Epithelial cell of prostate (primary cell): Measurements from ENCODE around the gene REX1BD.

Experiments
- DNase-seq: peaks from one replicate; pipeline ENCODE4 v3.0.0-alpha.2; 2011; ENCODE audit warnings: low read depth, low spot score
- H3K27ac ChIP-seq: fragments of 450-650 bp; 2 replicates; pipeline ENCODE4 v1.5.1; 2017; ENCODE audit warnings: mild to moderate bottlenecking

The REX1BD gene

DNA sequence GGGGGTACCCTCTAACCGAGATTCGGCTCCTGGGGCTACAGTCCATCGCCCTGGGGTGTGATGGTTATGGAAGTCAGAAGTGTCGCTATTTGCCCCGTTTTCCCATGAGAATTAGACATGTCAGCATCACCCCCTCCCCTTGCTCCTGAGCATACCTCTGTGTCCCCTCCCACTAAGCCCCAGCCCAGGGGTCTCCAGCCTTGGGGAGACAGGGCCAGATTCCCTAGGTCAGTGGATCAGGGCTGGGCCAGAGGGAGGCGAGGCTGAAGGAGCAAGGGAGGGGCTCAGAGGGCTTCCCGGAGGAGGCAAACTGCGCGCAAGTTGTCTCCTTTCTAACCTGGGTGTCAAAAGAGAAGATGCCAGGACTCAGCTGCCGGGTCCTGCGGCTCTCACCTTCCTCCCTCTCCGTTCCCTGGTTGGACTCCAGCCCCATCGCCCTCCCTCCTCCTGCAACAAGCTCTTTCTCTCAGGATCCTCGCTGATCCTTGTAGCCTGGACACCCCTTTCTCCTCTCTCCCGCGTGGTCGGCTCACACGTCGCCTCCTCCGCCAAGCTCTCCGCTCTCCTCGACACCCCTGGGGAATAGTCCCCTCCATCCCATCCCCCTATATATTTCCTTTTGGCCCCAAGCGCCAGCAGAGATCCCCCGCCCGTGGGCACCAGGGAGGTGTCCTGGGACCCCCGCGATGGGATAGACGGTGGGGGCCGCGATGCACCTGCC, 23.6 kb downstream of the REX1BD start:
- H3K27ac ChIP-seq, result no peak overlapping the region

DNA sequence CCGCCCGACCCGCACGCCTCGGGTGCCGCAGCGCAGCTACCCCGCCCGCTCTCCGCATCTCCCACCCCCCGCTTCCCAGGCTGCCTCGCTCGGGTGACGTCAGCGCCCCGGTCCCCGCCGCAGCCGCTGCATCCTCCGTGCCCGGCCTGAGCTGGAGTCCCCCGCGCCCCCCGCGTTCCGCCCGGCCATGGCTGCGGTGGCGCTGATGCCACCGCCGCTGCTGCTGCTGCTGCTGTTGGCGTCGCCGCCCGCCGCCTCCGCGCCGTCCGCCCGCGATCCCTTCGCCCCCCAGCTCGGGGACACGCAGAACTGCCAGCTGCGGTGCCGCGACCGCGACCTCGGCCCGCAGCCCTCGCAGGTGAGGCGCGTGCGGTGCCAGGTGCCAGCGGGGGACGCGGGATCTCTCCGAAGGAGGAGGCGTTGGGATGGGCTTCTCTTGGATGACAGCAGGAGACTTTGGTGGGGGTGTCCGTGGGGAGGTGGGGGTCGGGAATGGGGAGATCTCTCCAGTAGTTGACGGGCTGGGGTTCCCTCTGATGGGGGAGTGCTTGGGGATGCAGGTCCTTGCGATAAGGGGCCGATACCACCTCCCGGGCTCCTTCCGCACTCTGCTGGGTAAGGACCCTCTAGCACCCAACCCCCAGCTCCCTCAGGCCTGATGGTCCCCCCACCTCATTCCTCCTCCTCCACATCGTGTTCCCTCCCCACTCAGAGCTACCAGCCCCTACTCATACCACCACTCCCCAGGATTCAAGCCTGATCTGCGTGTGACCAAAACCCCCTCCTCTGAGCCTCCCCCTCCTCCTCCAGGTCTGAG, 24.4 kb downstream of the REX1BD start, which contains the start of gene TMEM59L:
TMEM59L (plus strand) TSS at position 99 of the 817 bp plus-strand sequence; CDS start at position 188, 89 bp downstream.
- H3K27ac ChIP-seq, result no peak within 1 kb of the TSS

More for the DNA sequence above, 23.6 kb downstream of the REX1BD start:
- DNase-seq, result no peak

DNA sequence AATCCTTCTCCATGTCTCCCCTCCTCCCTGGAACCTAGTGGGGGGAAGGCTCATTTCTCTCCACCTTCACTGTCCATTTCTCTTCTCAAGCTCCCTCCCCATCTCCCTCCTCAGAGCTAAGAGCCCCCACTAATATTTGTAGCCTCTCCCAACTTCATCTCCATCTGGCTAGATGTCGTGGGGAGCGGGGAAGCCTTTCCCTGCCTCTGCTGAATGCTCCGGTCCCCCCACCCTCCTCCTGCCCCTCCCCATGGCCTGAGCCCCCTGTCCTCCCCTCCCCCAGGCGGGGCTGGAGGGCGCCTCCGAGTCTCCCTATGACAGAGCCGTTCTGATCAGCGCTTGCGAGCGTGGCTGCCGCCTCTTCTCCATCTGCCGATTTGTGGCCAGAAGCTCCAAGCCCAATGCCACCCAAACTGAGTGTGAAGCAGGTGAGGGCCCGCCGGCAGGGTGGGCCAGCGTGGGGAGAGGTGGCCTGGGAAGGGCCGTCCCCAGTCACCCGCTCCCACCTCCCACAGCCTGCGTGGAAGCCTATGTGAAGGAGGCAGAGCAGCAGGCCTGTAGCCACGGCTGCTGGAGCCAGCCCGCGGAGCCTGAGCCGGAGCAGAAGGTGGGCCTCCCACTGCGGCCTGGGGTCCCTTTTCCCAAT, 25.1 kb downstream of the REX1BD start:
- no peak overlapping the region for H3K27ac ChIP-seq
- no peak for DNase-seq

More for the DNA sequence above, 24.4 kb downstream of the REX1BD start, which contains the start of gene TMEM59L:
- DNase-seq, result no peak

DNA sequence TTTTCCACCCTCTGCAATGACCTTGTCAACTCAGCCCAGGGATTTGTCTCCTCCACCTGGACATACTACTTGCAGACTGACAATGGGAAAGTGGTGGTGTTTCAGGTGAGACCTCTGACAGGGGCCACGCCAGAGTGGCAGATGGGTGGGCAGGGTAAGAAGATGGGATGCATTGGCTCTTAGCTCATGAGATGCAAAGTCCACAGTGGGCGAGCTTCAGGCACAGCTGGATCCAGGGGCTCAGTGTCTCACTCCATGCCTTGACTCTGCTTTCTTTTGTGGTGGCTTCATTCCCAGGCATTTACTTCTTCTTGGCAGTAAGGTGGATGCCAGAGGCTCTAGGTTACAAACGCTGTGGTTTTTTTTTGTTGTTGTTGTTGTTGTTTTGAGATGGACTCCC, 27.4 kb downstream of the REX1BD start:
- DNase-seq, result no peak
- H3K27ac ChIP-seq, result no peak overlapping the region

DNA sequence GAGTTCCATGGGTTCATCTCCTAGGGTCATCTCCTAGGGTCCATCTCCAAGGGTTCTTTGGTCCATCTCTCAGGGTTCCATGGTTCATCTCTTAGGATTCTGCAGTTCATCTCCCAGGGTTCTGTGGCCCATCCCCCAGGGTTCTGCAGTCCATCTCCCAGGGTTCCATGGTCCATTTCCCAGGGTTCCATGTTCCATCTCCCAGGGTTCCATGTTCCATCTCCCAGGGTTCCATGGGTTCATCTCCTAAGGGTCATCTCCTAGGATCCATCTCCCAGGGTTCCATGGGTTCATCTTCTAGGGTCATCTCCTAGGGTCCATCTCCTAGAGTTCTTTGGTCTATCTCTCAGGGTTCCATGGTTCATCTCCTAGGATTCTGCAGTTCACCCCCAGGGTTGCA, 29.0 kb downstream of the REX1BD start:
- H3K27ac ChIP-seq, result no peak overlapping the region
- DNase-seq, result no peak

DNA sequence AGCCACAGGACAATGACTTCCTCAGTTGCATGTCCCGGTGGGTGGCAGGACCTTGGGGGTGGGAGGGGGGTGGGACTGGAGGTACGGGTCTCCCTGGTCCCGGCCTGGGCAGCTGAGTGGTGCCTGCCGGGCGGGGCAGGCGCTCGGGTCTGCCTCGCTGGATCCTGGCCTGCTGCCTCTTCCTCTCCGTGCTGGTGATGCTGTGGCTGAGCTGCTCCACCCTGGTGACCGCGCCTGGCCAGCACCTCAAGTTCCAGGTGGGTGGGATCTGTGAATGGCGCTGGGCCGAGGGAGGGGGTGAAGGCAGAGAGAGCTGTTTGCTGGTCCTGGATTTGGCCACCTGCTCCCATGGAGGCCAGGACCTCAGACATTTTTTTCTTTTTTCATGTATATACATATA, 29.6 kb downstream of the REX1BD start:
- DNase-seq, result no peak
- no peak overlapping the region for H3K27ac ChIP-seq

DNA sequence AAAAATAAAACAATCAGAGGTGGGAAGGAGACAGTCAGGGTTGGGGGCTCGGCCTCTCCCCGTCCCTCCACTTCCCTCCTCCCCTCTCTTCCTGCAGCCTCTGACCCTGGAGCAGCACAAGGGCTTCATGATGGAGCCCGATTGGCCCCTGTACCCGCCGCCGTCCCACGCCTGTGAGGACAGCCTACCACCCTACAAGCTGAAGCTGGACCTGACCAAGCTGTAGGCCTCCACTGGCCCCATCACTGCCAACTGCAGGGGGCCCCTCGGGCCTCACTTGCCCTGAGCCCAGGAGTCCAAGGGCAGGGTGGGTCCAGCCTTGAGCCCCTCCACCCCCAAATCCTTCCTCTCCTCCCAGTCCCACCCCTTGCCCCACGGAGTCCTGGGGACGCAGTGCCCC, 31.7 kb downstream of the REX1BD start:
- no peak overlapping the region for H3K27ac ChIP-seq
- no peak for DNase-seq

DNA sequence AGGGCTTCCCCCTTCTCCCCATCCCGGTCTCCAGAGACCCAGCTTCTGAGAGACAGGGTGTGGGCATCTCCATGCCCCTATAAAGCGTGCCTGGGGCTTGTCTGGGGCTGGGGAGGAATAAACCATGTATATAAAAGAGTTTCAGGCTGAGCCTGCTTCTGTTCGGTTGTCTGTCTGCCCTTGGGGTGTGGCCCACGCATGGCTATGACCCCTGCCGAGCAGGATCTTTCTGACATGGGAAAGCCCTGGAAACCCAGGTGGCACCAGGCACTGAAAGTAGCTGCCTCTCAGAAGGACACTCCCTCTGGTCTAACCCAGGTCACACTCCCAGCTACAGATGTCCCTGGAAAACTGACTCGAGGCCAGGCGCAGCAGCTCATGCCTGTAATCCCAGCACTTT, 32.3 kb downstream of the REX1BD start:
- no peak for DNase-seq
- no peak overlapping the region for H3K27ac ChIP-seq

DNA sequence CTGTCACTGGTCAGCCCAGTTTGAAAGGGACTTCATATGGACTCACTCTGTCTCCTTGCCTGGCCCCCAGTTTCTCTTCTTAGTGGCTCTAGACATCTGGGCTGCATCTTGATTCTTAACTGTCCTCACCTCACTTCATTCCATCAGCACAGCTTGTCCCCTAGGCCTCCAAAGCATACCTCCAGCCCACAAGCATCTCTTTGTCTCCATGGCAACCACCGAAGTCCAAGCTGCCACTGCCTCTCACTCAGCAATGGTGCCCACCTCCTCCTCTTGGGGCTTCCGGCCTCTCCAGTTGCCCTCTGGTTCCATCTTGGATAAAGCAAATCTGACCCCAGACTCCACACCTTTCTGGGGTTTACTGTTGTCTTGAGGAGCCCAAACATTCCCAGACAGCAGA, 38.3 kb downstream of the REX1BD start:
- DNase-seq, result no peak
- no peak overlapping the region for H3K27ac ChIP-seq

DNA sequence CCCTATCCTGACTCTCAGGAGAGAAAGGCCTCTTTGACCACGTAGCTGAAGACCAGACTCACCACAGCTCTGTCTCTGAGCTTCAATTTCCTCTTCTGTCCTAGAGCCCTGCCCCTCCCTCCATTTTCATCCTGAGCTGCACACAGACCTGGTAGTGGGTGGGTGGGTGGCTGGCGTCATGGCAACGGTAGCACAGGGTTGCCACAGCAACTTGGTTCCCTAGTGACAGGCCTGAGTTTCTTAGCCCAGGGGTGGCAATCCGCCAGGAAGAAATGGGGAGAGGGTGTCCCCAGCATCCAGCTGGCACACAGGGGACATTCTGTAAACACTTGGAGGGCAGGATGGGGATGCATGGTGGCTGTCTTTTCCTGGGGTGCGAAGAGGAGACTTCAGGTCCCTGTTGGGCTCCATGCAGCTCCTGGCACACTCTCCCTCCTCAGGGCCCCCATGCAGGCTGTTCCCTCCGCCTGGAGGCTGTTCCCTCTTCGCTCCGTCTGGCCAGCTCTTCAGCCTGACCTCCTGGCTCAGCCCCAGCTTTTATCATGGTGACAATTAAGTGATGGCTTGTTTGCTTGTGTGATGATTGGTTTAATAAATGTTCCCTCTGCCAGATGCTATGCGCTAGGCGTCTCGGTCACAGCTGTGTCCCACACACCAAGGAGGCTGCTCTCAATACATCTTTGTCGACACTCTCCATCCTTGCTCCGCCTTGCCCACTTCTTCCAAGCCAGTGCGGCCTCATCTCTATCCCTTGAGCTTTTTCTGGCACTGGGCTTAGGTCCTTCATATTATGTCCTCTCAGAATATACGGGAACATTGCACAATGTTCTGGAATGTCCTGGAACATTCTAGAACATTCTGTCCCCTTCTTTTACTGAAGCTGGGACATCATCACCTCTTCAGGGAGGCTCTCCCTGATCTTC, 40.8 kb downstream of the REX1BD start:
- DNase-seq, result no peak
- no peak overlapping the region for H3K27ac ChIP-seq

DNA sequence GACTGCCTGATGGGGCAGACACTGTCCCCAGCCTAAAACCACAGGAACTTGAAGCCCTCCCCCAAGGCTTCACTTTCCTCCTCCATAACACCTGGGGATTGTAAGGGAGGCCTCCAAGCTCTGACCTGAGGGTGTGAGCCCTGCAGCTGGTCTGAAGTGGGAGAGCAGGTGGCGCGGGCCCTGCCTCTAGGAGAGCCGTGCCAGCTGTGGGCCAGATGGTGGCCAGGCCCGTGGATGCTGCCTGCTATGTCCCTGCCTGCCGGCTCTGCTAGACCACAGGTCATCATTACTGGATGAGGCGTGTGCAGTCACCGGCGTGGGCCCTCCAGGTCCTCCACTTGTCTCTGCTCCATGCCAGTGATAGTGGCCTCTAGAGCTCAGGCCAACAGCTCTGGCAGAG, 44.7 kb downstream of the REX1BD start:
- DNase-seq, result no peak
- H3K27ac ChIP-seq, result no peak overlapping the region

DNA sequence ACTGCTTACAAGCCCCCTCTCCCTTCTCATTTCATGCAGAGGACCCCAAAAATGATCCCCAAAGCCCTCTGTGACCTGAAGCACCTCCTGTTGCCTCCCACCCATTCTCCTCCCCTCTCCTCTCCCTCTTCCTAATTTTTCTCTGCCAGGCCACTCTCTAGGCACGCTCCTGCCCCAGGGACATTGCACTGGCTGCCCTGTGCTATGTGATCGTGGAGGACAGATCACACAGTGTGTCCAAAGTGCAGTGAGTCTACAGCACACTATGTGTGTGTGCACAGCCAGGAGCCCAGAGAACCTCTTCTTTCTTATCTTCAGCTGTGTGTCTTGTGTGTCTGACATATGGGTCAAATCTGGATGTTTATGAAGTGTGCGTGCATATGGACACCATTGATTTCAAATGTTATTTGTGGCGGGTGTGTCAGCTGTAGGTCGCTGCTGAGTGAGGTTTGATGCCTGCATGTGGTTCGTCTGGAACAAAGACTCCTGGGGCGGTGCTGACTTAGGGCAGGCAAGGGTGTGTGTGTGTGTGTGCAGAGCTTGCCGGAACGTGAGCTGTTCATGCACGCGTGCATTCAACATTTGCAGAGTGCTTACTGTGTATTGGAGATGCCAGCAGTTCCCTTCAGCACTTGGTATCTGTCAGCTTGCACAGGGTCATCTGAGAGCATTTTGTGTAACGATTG, 46.2 kb downstream of the REX1BD start:
- no peak overlapping the region for H3K27ac ChIP-seq
- DNase-seq, result no peak

DNA sequence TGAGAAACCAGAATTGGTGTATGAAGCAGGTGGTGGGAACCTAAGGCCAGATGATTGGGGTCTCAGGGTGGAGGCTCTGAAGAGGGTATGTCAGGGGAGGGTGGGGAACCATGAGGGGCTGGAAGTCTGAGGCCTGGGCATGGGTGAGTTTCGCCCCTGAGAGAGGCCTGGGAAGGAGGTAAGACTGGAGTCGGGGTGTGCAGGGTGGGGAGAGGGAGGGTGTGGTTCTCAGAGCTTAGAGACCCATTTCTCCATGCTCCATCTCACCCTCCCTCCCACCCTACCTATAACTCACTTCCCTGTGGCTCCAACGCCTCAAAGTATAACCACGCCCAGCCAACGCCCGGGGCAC, 47.2 kb downstream of the REX1BD start:
- no peak for DNase-seq
- no peak overlapping the region for H3K27ac ChIP-seq

DNA sequence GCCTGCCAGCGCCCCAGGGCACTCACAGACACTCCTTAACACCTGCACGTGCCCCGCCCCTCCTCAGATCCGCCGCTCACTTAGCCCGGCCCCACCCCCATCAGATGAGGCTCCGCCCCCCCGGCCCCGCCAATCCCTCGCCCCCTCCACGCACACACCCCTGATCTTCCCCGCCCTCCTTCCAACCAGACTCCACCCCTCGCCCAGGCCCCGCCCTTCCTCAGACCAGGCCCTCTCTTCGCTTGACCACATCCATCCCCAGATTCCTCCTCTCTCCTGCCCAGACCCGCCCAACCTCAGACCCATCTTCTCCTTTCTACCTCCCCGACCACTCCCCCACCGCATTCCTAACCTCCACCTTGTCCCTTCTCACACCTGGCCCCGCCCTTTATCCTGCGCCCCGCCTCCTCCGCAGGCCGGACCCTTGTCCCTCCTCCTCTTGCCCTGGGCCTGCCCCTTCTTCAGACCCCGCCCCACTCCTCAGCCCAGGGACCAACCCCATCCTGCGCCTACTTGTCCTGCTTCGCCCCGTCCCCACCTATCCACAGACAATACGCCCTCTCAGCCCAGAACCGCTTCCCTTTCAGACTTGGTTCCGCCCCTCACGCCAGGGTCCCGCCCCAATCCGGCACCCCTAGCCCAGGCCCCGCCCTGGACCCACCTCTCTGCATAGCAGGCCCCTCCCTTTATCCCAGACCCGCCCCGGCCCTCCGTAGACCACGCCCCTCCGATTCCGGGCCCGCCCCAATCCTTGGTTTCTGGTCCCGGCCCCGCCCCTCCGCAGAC, 47.8 kb downstream of the REX1BD start:
- DNase-seq, result peak; percentile 88
- H3K27ac ChIP-seq, result peak overlapping the region; percentile 59

DNA sequence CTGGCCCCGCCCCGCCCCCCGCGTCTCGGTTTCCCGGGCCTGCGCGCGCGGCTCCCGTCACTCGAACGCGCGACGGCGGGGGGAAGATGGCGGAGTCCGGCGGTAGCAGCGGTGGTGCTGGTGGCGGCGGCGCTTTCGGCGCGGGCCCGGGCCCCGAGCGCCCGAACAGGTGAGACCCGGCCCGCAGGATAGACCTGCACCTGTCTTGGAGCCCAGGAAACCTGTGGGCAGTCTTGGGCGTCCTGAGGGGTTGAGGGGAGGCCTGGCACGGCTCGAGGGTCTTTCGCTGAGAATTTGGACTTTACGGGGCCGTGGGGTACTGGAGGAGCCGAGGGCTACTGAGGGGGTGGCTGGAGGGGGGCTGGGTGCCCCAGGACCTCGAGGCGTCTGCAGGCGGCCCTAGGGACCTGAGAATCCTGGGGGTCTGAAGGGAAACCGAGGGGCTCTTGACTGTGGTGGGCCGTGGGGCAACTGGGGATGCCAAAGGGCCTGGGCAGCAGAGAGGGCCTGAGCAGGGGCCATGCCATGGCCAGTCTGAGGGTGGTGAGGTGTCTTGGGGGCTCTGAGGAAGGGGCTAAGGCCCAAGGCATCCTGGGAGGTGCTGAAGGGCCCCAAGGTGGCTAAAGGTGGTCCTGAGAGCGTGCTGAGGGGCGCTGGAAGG, 48.5 kb downstream of the REX1BD start, which contains the start of gene KLHL26:
KLHL26 (plus strand) TSS at position 60 of the 661 bp plus-strand sequence; CDS start at position 87, 27 bp downstream.
- no peak for DNase-seq
- peak within 1 kb of the TSS; percentile 59 for H3K27ac ChIP-seq

DNA sequence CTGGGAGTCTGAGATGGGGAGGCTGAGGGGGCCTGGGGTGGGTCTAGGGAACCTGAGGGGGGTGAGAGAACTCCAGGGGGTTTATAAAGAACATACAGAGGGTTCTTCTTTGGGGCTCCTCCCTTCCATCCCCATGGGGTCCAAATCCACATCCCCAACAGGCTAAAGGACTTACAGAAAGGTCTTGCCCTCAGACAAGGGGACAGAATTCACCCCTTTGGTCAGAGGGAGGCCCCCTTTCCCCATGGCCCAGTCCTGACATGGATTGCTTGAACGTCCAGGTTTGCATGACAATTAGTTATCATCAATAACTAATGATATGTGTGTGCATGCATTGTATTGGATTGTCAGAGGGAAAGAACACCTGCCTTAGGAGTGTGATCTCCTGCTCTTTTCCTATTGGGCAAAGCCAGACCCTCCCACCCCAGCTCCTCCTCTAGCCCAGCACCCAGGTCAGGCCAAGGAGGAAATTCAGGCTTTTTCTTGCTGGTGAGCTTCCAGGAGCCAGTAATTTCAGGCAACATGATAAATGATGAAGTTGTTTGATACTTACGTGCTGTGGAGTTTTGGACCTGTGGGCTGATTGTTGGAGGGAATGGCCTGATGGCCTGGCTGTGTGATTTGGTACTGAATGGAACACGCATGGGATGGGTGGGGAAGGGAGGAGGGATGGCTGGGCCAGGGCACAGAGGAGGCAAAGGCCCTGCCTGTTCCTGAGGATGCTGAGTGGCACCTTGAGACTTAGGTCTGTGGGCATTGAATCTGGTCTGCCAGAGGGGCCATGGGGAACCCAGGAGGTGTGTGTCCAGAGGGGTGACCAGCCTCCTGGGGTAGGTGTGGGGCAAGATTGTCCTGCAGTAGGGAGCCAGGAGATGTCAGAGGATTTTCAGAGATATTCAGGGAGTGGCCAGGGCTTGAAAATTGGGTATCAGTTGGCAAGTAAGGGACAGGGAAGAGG, 49.4 kb downstream of the REX1BD start:
- no peak for DNase-seq
- no peak overlapping the region for H3K27ac ChIP-seq

DNA sequence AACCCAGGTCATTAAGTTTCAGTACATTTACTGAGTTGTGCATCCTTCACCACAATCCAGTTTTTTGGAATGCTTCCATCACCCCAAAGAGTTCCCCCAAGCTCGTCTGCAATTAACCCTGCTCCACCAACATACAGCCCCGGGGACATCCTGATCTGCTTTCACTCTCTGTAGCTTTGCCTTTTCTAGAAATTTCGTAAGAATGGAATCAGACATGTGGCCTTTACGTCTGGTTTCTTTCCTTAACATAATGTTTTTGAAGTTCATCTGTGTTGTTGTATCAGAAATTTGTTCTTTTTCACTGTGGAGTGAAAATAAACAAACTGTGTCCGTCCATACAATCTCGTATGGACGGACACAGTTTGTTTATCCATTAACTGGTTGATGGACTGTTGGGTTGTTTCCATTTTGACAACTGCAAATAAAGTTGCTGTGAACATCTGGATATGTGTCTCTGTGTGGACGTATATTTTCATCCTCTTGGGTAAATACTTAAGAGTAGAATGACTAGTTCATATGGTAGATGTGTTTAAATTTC, 51.2 kb downstream of the REX1BD start:
- DNase-seq, result no peak
- H3K27ac ChIP-seq, result no peak overlapping the region
